ENCODE data around the gene PHGDH. TPM values are rescaled to one million over a fixed set of nuclear protein-coding genes. Genes with fewer than 3 reads are reported as not detected.
A peak's percentile ranks its signal among the peaks of the same experiment; 100 is the strongest.

Gene PHGDH
- total RNA-seq, 2 experiments from 2014 or later: 195 to 201 TPM

- H3K27ac Mint-ChIP-seq: no peak overlapping the region
- DNase-seq (no peak), ATAC-seq (no peak)
- peaks cover 67% of the 10 kb centered on the region for H3K36me3 Mint-ChIP-seq (ENCODE audit: low read depth)
- ChIA-PET CTCF (interaction anchor here (1.2 kb wide), 1 partner anchor 46 kb away, joined by 3 read pairs; no protein-coding TSS in a partner anchor), POLR2A (no interaction called here)
- H3K4me3 Mint-ChIP-seq: no peak overlapping the region
- H3K27me3 Mint-ChIP-seq (ENCODE audit: low read depth): no peaks in the 10 kb centered on the region
- peaks cover 20% of the 10 kb centered on the region for H3K4me1 Mint-ChIP-seq (ENCODE audit: low read depth)
- no peaks in the 10 kb centered on the region for H3K9me3 Mint-ChIP-seq (ENCODE audit: insufficient read depth)
These were observed 9.2 kb downstream of the PHGDH start for GRCh38 chr1:119720866-119721440.

GRCh38 chr1:119721896-119722295 is 10.2 kb downstream of the PHGDH start:
- Mint-ChIP-seq H3K4me1 (ENCODE audit: low read depth) (peaks cover 12% of the 10 kb centered on the region), H3K27me3 (ENCODE audit: low read depth) (no peaks in the 10 kb centered on the region), H3K27ac (peak overlapping the region; percentile 12), H3K4me3 (no peak overlapping the region), H3K9me3 (ENCODE audit: insufficient read depth) (no peaks in the 10 kb centered on the region), H3K36me3 (ENCODE audit: low read depth) (peaks cover 63% of the 10 kb centered on the region)
- ChIA-PET POLR2A (no interaction called here), CTCF (no interaction called here)
- ATAC-seq (no peak), DNase-seq (no peak)

GRCh38 chr1:119724611-119725218 is 13.0 kb downstream of the PHGDH start:
- H3K9me3 Mint-ChIP-seq (ENCODE audit: insufficient read depth): no peaks in the 10 kb centered on the region
- DNase-seq (no peak), ATAC-seq (no peak)
- peaks cover 2% of the 10 kb centered on the region for H3K4me1 Mint-ChIP-seq (ENCODE audit: low read depth)
- no peaks in the 10 kb centered on the region for H3K27me3 Mint-ChIP-seq (ENCODE audit: low read depth)
- ChIA-PET POLR2A (interaction anchor here (1.9 kb wide), 1 partner anchor 13 kb away, joined by 6 read pairs; the partner anchor contains the start of gene PHGDH), CTCF (interaction anchor here (0.9 to 1.2 kb wide), 3 partner anchors 19 to 84 kb away, joined by 3 to 4 read pairs (median 3); partner anchors contain the start of gene ZNF697)
- peak overlapping the region; percentile 39 for H3K27ac Mint-ChIP-seq
- peaks cover 78% of the 10 kb centered on the region for H3K36me3 Mint-ChIP-seq (ENCODE audit: low read depth)
- H3K4me3 Mint-ChIP-seq: no peak overlapping the region

GRCh38 chr1:119725626-119726025 is 13.9 kb downstream of the PHGDH start:
- no peak for DNase-seq
- Mint-ChIP-seq H3K9me3 (ENCODE audit: insufficient read depth) (no peaks in the 10 kb centered on the region), H3K36me3 (ENCODE audit: low read depth) (peaks cover 79% of the 10 kb centered on the region), H3K4me3 (no peak overlapping the region), H3K4me1 (ENCODE audit: low read depth) (peaks cover 2% of the 10 kb centered on the region), H3K27ac (peak overlapping the region; percentile 43), H3K27me3 (ENCODE audit: low read depth) (no peaks in the 10 kb centered on the region)
- ATAC-seq: no peak
- ChIA-PET CTCF (interaction anchor here (1.2 kb wide), 1 partner anchor 18 kb away, joined by 4 read pairs; no protein-coding TSS in a partner anchor), POLR2A (no interaction called here)

DNA sequence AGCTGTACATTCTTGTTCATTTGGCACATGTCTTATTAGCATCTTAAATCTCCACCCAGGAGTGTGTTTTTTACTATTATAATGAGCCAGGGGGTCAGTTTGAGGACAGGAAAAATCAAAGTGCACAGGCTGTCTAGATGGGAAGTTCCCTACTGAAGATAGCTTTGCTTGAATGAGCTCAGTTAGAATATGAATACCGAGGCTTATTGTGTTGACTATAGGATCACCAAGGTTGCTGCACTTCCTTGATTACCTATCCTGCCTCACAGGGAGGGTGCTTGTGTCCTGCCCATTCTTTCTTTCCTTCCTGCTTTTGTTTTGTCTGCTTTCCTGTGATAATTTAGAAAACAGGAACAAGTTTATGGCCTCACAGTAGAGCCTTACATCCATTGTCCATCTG is 16.3 kb downstream of the PHGDH start:
- H3K4me3 Mint-ChIP-seq: no peak overlapping the region
- H3K4me1 Mint-ChIP-seq (ENCODE audit: low read depth): no peaks in the 10 kb centered on the region
- CTCF ChIA-PET: interaction anchor here (0.9 to 1.3 kb wide), 2 partner anchors 17 to 21 kb away, joined by 3 to 4 read pairs; no protein-coding TSS in a partner anchor
- H3K9me3 Mint-ChIP-seq (ENCODE audit: insufficient read depth): no peaks in the 10 kb centered on the region
- H3K27me3 Mint-ChIP-seq (ENCODE audit: low read depth): no peaks in the 10 kb centered on the region
- DNase-seq (no peak), ATAC-seq (no peak)
- POLR2A ChIA-PET: no interaction called here
- H3K27ac Mint-ChIP-seq: no peak overlapping the region
- peaks cover 73% of the 10 kb centered on the region for H3K36me3 Mint-ChIP-seq (ENCODE audit: low read depth)

- H3K36me3 Mint-ChIP-seq (ENCODE audit: low read depth): peaks cover 66% of the 10 kb centered on the region
- H3K27ac Mint-ChIP-seq: peak overlapping the region; percentile 8
- no peak for DNase-seq
- H3K9me3 Mint-ChIP-seq (ENCODE audit: insufficient read depth): no peaks in the 10 kb centered on the region
- H3K4me3 Mint-ChIP-seq: no peak overlapping the region
- ChIA-PET CTCF (no interaction called here), POLR2A (no interaction called here)
- no peaks in the 10 kb centered on the region for H3K27me3 Mint-ChIP-seq (ENCODE audit: low read depth)
- no peak for ATAC-seq
- no peaks in the 10 kb centered on the region for H3K4me1 Mint-ChIP-seq (ENCODE audit: low read depth)
These were observed 17.3 kb downstream of the PHGDH start for GRCh38 chr1:119729044-119729443.

DNA sequence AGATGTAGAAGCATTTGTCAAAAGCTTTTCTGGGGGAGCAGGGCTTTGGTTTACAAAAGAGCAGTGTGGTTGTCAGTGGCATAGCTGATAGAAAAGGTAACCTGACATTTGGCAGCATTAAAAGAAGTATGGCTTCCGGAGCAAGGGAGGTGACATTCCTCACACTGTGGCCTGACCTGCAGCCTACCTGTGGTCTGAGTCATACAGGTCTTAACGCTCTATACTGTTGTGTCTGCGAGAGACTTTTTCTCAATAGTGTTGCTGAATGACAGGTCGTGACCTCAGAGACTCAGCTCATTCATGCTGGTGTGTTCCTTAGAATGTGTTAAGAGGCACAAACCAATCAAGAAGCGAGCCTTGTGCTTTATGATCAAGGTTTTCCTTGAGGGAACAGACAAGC is 19.3 kb downstream of the PHGDH start:
- no peaks in the 10 kb centered on the region for H3K4me1 Mint-ChIP-seq (ENCODE audit: low read depth)
- H3K36me3 Mint-ChIP-seq (ENCODE audit: low read depth): peaks cover 62% of the 10 kb centered on the region
- POLR2A ChIA-PET: no interaction called here
- DNase-seq (no peak), ATAC-seq (no peak)
- no peak overlapping the region for H3K4me3 Mint-ChIP-seq
- no peak overlapping the region for H3K27ac Mint-ChIP-seq
- CTCF ChIA-PET: interaction anchor here (5.1 kb wide), 1 partner anchor 13 kb away, joined by 24 read pairs; no protein-coding TSS in a partner anchor
- H3K9me3 Mint-ChIP-seq (ENCODE audit: insufficient read depth): no peaks in the 10 kb centered on the region
- no peaks in the 10 kb centered on the region for H3K27me3 Mint-ChIP-seq (ENCODE audit: low read depth)

DNA sequence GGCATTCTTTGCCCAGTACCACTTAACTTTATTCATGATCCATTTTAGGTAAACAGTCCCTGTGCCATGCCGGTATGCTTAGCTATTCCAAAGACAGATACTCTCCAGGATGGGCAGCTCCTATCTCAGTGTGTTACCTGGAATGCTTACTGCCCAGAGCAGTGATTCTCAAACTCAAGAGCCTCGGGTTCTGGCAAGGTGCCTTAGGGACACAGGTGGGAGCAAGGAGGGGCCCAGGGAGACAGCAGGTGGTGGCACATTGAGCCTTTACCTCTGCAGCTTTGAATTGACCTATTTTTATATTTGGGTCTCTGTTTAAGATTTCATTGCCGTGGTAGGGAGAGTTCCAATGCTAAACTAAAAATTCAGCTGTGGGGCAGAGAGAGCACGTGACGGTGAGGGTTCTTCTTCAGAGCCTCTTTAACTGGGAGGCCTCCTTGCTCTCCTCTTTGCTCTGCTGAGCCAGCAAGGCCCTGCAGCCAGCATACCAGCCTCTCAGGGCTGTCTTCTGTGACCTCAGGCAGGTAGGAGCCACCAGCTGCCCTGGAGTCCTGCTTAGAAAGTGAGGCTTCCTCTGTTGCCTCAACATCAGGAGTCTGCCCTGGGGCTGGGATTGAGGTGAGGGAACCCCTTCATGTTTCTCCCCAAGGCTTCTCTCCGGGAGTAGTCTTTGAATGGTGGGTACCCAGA is 20.2 kb downstream of the PHGDH start:
- Mint-ChIP-seq H3K9me3 (ENCODE audit: insufficient read depth) (no peaks in the 10 kb centered on the region), H3K4me1 (ENCODE audit: low read depth) (no peaks in the 10 kb centered on the region), H3K36me3 (ENCODE audit: low read depth) (peaks cover 66% of the 10 kb centered on the region), H3K4me3 (no peak overlapping the region), H3K27ac (no peak overlapping the region), H3K27me3 (ENCODE audit: low read depth) (no peaks in the 10 kb centered on the region)
- POLR2A ChIA-PET: no interaction called here
- no peak for DNase-seq
- no peak for ATAC-seq
- CTCF ChIA-PET: interaction anchor here (5.1 kb wide), 1 partner anchor 12 kb away, joined by 24 read pairs; no protein-coding TSS in a partner anchor

GRCh38 chr1:119732465-119733168 is 20.9 kb downstream of the PHGDH start:
- peaks cover 66% of the 10 kb centered on the region for H3K36me3 Mint-ChIP-seq (ENCODE audit: low read depth)
- ChIA-PET POLR2A (no interaction called here), CTCF (interaction anchor here (2.2 to 5.1 kb wide), 2 partner anchors 11 to 76 kb away, joined by 7 to 24 read pairs; no protein-coding TSS in a partner anchor)
- H3K9me3 Mint-ChIP-seq (ENCODE audit: insufficient read depth): no peaks in the 10 kb centered on the region
- ATAC-seq (no peak), DNase-seq (no peak)
- H3K4me1 Mint-ChIP-seq (ENCODE audit: low read depth): no peaks in the 10 kb centered on the region
- no peaks in the 10 kb centered on the region for H3K27me3 Mint-ChIP-seq (ENCODE audit: low read depth)
- H3K4me3 Mint-ChIP-seq: no peak overlapping the region
- H3K27ac Mint-ChIP-seq: no peak overlapping the region

DNA sequence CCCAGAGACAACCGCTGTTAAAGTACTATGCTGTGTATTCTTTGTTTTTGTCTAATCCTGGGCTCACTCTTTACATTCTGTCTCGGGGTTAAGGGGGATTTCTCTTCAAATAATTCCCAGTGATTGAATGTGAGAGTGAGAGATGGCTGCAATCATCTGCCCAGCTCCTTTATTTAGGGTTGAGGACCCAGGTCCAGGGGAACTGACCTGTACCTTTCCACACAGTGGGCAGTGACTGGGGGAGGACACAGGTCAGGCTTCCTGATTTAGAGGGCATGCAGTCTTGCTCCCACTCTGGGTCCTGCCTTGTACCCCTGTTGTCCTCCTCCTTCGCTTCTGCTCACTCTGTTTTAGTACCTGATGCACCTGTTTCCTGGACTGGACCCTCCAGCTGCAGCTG is 22.0 kb downstream of the PHGDH start:
- Mint-ChIP-seq H3K4me1 (ENCODE audit: low read depth) (no peaks in the 10 kb centered on the region), H3K4me3 (no peak overlapping the region), H3K9me3 (ENCODE audit: insufficient read depth) (no peaks in the 10 kb centered on the region), H3K36me3 (ENCODE audit: low read depth) (peaks cover 64% of the 10 kb centered on the region), H3K27me3 (ENCODE audit: low read depth) (no peaks in the 10 kb centered on the region), H3K27ac (no peak overlapping the region)
- DNase-seq (no peak), ATAC-seq (no peak)
- ChIA-PET POLR2A (interaction anchor here (0.9 to 1.1 kb wide), 2 partner anchors 10 to 22 kb away, joined by 3 read pairs; partner anchors contain the start of gene PHGDH), CTCF (interaction anchor here (2.2 to 5.1 kb wide), 2 partner anchors 10 to 75 kb away, joined by 7 to 24 read pairs; no protein-coding TSS in a partner anchor)

DNA sequence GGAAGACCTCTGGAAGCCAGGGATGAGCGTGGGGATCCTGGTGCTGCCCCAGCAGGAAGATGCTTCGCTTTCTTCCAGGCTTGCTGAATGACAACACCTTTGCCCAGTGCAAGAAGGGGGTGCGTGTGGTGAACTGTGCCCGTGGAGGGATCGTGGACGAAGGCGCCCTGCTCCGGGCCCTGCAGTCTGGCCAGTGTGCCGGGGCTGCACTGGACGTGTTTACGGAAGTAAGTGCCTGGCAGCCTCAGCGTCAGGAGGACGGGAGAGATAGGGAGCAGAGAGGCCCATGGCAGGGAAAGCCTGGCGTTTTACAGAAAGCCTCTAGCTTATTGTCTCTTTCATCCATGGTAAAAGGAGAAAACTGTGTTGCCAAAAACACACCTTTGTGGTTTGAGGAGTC is 23.5 kb downstream of the PHGDH start:
- H3K27me3 Mint-ChIP-seq (ENCODE audit: low read depth): no peaks in the 10 kb centered on the region
- POLR2A ChIA-PET: no interaction called here
- DNase-seq: no peak
- H3K9me3 Mint-ChIP-seq (ENCODE audit: insufficient read depth): no peaks in the 10 kb centered on the region
- CTCF ChIA-PET: no interaction called here
- ATAC-seq: no peak
- H3K4me1 Mint-ChIP-seq (ENCODE audit: low read depth): no peaks in the 10 kb centered on the region
- no peak overlapping the region for H3K27ac Mint-ChIP-seq
- no peak overlapping the region for H3K4me3 Mint-ChIP-seq
- H3K36me3 Mint-ChIP-seq (ENCODE audit: low read depth): peaks cover 58% of the 10 kb centered on the region

Measured in activated CD8-positive, alpha-beta T cell treated with anti-CD3 and anti-CD28 coated beads, Interleukin-2, amount 10 ng/mL, durations not matched to agents 7 days and 5 days (primary cell).